ENCODE data around the gene TMEM121B.

DNA sequence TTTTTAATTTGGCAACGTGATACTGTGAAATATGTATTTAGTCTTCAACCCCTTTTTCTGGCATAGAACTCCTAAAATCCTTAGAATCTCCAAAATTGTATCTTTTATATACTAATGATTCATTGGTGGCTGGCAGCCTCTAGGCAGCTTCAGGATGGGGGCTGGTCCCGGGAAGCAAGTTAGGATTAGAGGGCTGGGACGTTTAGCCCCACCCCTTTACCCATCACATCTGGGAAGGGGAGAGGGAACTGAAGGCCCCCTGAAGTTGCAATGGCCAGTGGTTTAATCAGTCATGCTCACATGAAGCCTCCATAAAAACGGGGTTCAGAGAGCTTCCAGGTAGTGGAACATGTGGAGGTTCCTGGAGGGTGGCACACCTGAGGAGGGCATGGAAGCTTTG, 29.3 kb downstream of the TMEM121B start:
- TF ChIP-seq CTCF (IDR thresholded peaks at IDR 0.05) (no peak), POLR2A (IDR thresholded peaks at IDR 0.05) (no peak)

All from prostate gland (tissue), 2 donors.